ENCODE data around the gene HIVEP1.

GRCh38 chr6:12125396-12125795 is 113.3 kb downstream of the HIVEP1 start:
- no peak for TF ChIP-seq YY1 (IDR thresholded peaks at IDR 0.05; ENCODE audit: insufficient read depth, insufficient read length)
- no peak for TF ChIP-seq SUZ12 (IDR thresholded peaks at IDR 0.05; ENCODE audit: extremely low read depth, insufficient read depth, insufficient read length)
- TF ChIP-seq ZNF274 (IDR thresholded peaks at IDR 0.05; ENCODE audit: low read depth, low read length) = no peak
